ENCODE results near the gene CATSPER1.

DNA sequence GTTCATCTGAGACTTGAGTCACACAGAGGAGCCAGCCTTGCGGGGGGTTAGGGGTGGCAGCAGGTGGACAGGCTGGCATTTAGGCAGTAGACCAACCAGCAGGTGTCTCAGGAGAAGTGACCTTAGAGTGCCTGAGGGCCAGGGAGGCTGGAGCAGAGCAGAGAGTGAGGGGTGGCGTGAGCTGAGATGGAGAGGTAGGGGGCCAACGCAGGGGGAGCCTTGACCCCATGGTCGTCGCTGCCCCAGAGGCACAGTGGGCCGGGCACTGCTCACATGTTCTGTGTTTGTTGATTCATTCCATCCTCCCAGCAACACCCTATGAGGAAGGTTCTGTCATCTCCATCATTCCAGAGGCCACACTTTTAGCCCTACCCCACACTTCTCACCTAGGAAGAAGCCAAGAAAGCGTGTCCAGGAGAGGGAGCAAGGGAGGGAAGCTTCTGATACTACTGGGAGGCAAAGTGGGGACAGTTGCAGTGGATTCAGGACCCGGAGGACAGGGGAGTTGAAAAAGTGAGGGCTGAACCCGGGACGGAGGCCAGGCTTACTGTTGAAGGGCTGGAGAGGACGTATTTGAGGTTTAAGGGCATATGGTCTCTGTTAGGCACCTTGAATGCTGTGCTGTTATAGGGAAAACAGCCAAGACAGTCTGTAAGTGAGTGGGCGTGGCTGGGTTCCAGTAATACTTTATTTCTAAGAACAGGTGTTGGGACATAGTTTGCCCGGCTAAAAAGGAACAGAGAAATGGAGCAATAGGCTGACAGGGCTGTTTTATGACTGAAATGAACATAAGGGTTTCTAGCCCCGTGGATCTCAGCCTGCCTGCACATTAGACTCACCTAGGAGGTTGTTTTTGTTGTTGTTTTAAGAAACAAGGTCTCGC lies 57.4 kb downstream of the CATSPER1 start:
- TF ChIP-seq, protein P1, sequence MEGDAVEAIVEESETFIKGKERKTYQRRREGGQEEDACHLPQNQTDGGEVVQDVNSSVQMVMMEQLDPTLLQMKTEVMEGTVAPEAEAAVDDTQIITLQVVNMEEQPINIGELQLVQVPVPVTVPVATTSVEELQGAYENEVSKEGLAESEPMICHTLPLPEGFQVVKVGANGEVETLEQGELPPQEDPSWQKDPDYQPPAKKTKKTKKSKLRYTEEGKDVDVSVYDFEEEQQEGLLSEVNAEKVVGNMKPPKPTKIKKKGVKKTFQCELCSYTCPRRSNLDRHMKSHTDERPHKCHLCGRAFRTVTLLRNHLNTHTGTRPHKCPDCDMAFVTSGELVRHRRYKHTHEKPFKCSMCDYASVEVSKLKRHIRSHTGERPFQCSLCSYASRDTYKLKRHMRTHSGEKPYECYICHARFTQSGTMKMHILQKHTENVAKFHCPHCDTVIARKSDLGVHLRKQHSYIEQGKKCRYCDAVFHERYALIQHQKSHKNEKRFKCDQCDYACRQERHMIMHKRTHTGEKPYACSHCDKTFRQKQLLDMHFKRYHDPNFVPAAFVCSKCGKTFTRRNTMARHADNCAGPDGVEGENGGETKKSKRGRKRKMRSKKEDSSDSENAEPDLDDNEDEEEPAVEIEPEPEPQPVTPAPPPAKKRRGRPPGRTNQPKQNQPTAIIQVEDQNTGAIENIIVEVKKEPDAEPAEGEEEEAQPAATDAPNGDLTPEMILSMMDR (conservative IDR thresholded peaks at IDR 0.05; ENCODE audit: low read depth, low read length), result no peak
- no peak for TF ChIP-seq EZH2 (IDR thresholded peaks at IDR 0.05; ENCODE audit: borderline replicate concordance, low read depth, low read length, poor library complexity, severe bottlenecking)

Data from A673 (cell line).